Measurements from ENCODE around the gene CAMK1D.
A peak's percentile ranks its signal among the peaks of the same experiment; 100 is the strongest.

GRCh38 chr10:12717981-12718707 lies 368.8 kb downstream of the CAMK1D start:
- TF ChIP-seq CTCF (conservative IDR thresholded peaks at IDR 0.05; ENCODE audit: low read depth, low read length) (peak; percentile 38), RFX5 (IDR thresholded peaks at IDR 0.05; ENCODE audit: low read depth, low read length) (no peak), POLR2A (IDR thresholded peaks at IDR 0.05; ENCODE audit: low read depth, low read length) (no peak), CEBPB (IDR thresholded peaks at IDR 0.05; ENCODE audit: low read depth, low read length) (no peak)

Measured in IMR-90 (cell line).